GM23338 (cell line): ENCODE measurements around the gene LENEP. TPM values are rescaled to one million over a fixed set of nuclear protein-coding genes. Genes with fewer than 3 reads are reported as not detected.

ENCODE experiments used
- ATAC-seq: fragments of 200-7000 bp; cut with Tn5 transposase; 3 replicates; pipeline ENCODE4 v1.9.1; 2020
- DNase-seq: peaks from one replicate; pipeline ENCODE4 v3.0.0-alpha.2; 2015; ENCODE audit warnings: low spot score
- H2AFZ ChIP-seq: fragments of 200-600 bp; sonication (generic); 2 replicates; pipeline ENCODE4 v1.8.0; 2016; ENCODE audit warnings: antibody characterized with exemption, mild to moderate bottlenecking, moderate library complexity
- H3F3A ChIP-seq: fragments of 200-600 bp; sonication (generic); replicated peaks from 2 replicates; pipeline ENCODE4 v1.8.0; 2017; ENCODE audit warnings: antibody characterized with exemption, mixed run types, low read depth
- H3K27ac ChIP-seq: fragments of 200-600 bp; sonication (generic); 2 replicates; pipeline ENCODE4 v1.6.1; 2016; ENCODE audit warnings: low read depth
- H3K27me3 ChIP-seq: fragments of 200-600 bp; sonication (generic); 2 replicates; pipeline ENCODE4 v1.8.0; 2016; ENCODE audit warnings: mild to moderate bottlenecking, mixed run types, moderate library complexity; ENCODE audit not compliant: insufficient read depth
- H3K36me3 ChIP-seq: fragments of 200-600 bp; sonication (generic); 2 replicates; pipeline ENCODE4 v1.8.0; 2016; ENCODE audit warnings: mild to moderate bottlenecking; ENCODE audit not compliant: insufficient read depth
- H3K4me1 ChIP-seq: fragments of 200-600 bp; sonication (generic); 2 replicates; pipeline ENCODE4 v1.8.0; 2016; ENCODE audit warnings: mild to moderate bottlenecking, moderate library complexity; ENCODE audit not compliant: insufficient read depth
- H3K4me2 ChIP-seq: fragments of 200-600 bp; sonication (generic); 2 replicates; pipeline ENCODE4 v1.7.1; 2017; ENCODE audit warnings: mixed run types
- H3K4me3 ChIP-seq: fragments of 200-600 bp; sonication (generic); 2 replicates; pipeline ENCODE4 v1.6.1; 2016; ENCODE audit warnings: mixed run types
- H3K79me2 ChIP-seq: fragments of 200-600 bp; sonication (generic); replicated peaks from 2 replicates; pipeline ENCODE4 v1.8.0; 2017; ENCODE audit warnings: mild to moderate bottlenecking; ENCODE audit not compliant: insufficient read depth
- H3K9me2 ChIP-seq: fragments of 200-600 bp; sonication (generic); 2 replicates; pipeline ENCODE4 v1.8.0; 2017; ENCODE audit not compliant: insufficient read depth
- H4K20me1 ChIP-seq: fragments of 200-600 bp; sonication (generic); replicated peaks from 2 replicates; pipeline ENCODE4 v1.8.0; 2017; ENCODE audit warnings: mild to moderate bottlenecking; ENCODE audit not compliant: insufficient read depth
- H3K27ac Mint-ChIP-seq: 2 replicates; pipeline ENCODE4 v1.8.0; 2020; ENCODE audit warnings: inconsistent platforms, mild to moderate bottlenecking, moderate library complexity, mixed read lengths
- H3K27me3 Mint-ChIP-seq: 3 replicates; pipeline ENCODE4 v1.8.0; 2022; ENCODE audit warnings: low read depth, mild to moderate bottlenecking, moderate library complexity, mixed read lengths, inconsistent platforms; ENCODE audit not compliant: insufficient read depth, poor library complexity
- H3K36me3 Mint-ChIP-seq: 3 replicates; pipeline ENCODE4 v1.8.0; 2021; ENCODE audit warnings: low read depth, mild to moderate bottlenecking, inconsistent platforms, moderate library complexity, mixed read lengths
- H3K4me1 Mint-ChIP-seq: 3 replicates; pipeline ENCODE4 v1.8.0; 2020; ENCODE audit warnings: mild to moderate bottlenecking, inconsistent platforms, mixed read lengths
- H3K4me3 Mint-ChIP-seq: 3 replicates; pipeline ENCODE4 v1.8.0; 2021; ENCODE audit warnings: moderate library complexity, mild to moderate bottlenecking, inconsistent platforms, mixed read lengths
- H3K9me3 Mint-ChIP-seq: 3 replicates; pipeline ENCODE4 v1.8.0; 2020; ENCODE audit warnings: moderate library complexity, mild to moderate bottlenecking, inconsistent platforms, mixed read lengths
- CREB1 ChIP-seq: fragments of 250-450 bp; sonication (Bioruptor Pico); IDR thresholded peaks from 2 replicates; pipeline ENCODE4 v1.5.0; 2020; ENCODE audit warnings: low read depth, mild to moderate bottlenecking, moderate library complexity
- CTCF ChIP-seq, 2 experiments: fragments of 200-600 bp in 1 of 2; sonication (generic) in 1 of 2; conservative IDR thresholded peaks; 2 replicates each; pipeline versions ENCODE4 v1.5.1 to v1.6.1; 2016 to 2017; ENCODE audit warnings: antibody characterized with exemption in 2 of 2, low read depth in 2 of 2, mild to moderate bottlenecking in 2 of 2, moderate library complexity in 1 of 2
- EZH2 ChIP-seq: fragments of 200-600 bp; sonication (generic); IDR thresholded peaks from one replicate; pipeline ENCODE4 v1.8.0; 2017; ENCODE audit warnings: antibody characterized with exemption, mild to moderate bottlenecking, low read depth; ENCODE audit not compliant: unreplicated experiment
- JUNB ChIP-seq: IDR thresholded peaks from one replicate; pipeline ENCODE4 v1.6.1; 2016; ENCODE audit warnings: antibody characterized with exemption; ENCODE audit not compliant: unreplicated experiment
- NANOG ChIP-seq: IDR thresholded peaks from 2 replicates; pipeline ENCODE4 v1.6.1; 2016; ENCODE audit warnings: antibody characterized with exemption, borderline replicate concordance
- POLR2AphosphoS5 ChIP-seq: IDR thresholded peaks from 2 replicates; pipeline ENCODE4 v1.6.1; 2016; ENCODE audit warnings: antibody characterized with exemption, low read depth
- ZNF114 ChIP-seq: fragments of 250-450 bp; sonication (Bioruptor Pico); IDR thresholded peaks from 2 replicates; pipeline ENCODE4 v1.5.0; 2020; ENCODE audit warnings: mild to moderate bottlenecking, moderate library complexity
- ZNF462 ChIP-seq: fragments of 250-450 bp; sonication (Bioruptor Pico); IDR thresholded peaks from 2 replicates; pipeline ENCODE4 v1.5.0; 2020; ENCODE audit warnings: mild to moderate bottlenecking, moderate library complexity
- polyA plus RNA-seq: library from polyadenylated mRNA; unstranded; fragments of >200 nt; fragmentation: Nextera tagmentation; extraction: Ambion mirVana; gene quantifications from 2 replicates; pipeline ENCODE4 v1.2.1, GENCODE V29; 2016
- total RNA-seq: library from RNA; depleted of rRNA; stranded (reverse); fragments of >200 nt; shearing (Covaris generic); gene quantifications from 2 replicates; pipeline ENCODE4 v1.2.3, GENCODE V29; 2014

Gene LENEP
- total and polyA plus RNA-seq, 2 experiments from 2014 or later = 1.6 TPM; not detected in 1

GRCh38 chr1:154964359-154964758 lies 29.0 kb upstream of the LENEP start (continued):
- TF ChIP-seq ZNF462 (CRISPR knock-in tag) (no peak), POLR2AphosphoS5 (no peak), JUNB (no peak)

GRCh38 chr1:154966111-154966510 lies 27.3 kb upstream of the LENEP start:
- Histone ChIP-seq H3K79me2 (peaks cover 37% of the 10 kb centered on the region), H3K36me3 (peaks cover 36% of the 10 kb centered on the region), H3F3A (peaks cover 42% of the 10 kb centered on the region), H3K27me3 (no peaks in the 10 kb centered on the region), H3K4me1 (peaks cover 27% of the 10 kb centered on the region), H3K4me2 (no peak overlapping the region), H3K4me3 (no peak overlapping the region), H2AFZ (no peak overlapping the region), H3K9me2 (no peaks in the 10 kb centered on the region), H4K20me1 (peaks cover 24% of the 10 kb centered on the region), H3K27ac (no peak overlapping the region)
- ATAC-seq (no peak), DNase-seq (no peak)
- Mint-ChIP-seq H3K4me1 (peaks cover 41% of the 10 kb centered on the region), H3K27ac (no peak overlapping the region), H3K4me3 (no peak overlapping the region), H3K27me3 (peaks cover 15% of the 10 kb centered on the region), H3K36me3 (peaks cover 71% of the 10 kb centered on the region), H3K9me3 (no peaks in the 10 kb centered on the region)
- TF ChIP-seq ZNF462 (CRISPR knock-in tag) (no peak), JUNB (no peak), EZH2 (no peak), CREB1 (CRISPR knock-in tag) (no peak), CTCF (conservative IDR thresholded peaks at IDR 0.05; ENCODE audit: low read depth in 2 of 2) (no peak), POLR2AphosphoS5 (no peak), ZNF114 (no peak), NANOG (no peak)
